ENCODE measurements around the gene KNSTRN.

Gene KNSTRN

DNA sequence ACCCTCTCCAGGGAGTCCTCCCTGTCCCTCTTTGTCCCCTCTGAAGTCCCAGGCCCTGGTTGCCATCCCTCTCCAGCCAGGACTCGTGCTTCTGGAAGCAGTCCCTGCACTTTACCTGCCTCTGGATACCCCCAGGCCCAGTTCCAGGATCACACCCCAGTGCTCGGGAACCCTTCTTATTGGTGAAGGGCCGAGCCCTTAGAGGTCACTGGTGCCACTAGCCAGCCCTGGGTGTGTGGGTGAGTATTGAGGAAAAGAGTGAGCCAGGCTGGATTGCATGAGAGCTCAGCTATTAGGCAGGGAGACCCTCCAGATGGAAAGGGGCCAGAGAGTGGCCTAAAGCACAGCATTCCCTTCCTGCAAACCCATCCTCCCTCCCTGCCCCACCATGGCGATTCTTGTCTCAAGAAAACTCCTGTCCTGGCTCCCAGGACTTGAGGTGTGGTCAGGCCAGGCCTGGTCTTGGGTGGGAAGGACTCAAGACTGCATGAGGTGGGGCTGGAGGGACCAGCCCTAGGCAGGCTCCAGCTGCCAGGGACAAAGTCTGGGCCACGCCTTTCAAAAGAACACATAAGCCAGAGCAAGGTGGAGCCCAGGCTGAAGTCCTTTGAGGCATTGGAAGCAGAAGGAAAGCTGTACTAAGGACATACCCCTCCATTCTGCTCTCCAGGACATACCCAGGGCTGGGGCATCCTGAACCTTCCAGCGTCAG, 36.5 kb upstream of the KNSTRN start:
- no peak for DNase-seq

GRCh38 chr15:40346579-40347558, 35.7 kb upstream of the KNSTRN start:
- DNase-seq, result no peak

- no peak for DNase-seq
Observed at GRCh38 chr15:40347559-40348473, 34.7 kb upstream of the KNSTRN start.

GRCh38 chr15:40348474-40348870, 34.0 kb upstream of the KNSTRN start:
- no peak for DNase-seq

DNA sequence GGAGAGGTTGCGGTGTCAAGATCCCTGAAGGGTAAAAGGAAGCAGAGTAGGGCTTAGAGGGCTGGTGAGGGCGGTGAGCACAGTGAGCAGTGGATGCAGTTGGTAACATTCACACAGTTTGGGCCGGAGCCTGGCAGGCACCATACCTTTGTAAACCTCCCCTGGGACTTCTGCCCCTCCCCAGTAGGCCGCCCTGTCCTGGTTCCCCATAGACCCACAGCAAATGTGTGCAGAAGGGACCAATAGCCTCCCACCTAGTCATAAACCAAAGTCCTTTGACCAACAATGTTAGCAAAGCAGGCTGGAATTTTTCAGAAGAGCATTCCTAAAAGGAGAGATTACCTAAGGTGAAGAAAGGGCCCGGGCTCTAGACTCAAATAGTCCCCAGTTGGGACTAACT, 33.4 kb upstream of the KNSTRN start:
- DNase-seq, result no peak

DNA sequence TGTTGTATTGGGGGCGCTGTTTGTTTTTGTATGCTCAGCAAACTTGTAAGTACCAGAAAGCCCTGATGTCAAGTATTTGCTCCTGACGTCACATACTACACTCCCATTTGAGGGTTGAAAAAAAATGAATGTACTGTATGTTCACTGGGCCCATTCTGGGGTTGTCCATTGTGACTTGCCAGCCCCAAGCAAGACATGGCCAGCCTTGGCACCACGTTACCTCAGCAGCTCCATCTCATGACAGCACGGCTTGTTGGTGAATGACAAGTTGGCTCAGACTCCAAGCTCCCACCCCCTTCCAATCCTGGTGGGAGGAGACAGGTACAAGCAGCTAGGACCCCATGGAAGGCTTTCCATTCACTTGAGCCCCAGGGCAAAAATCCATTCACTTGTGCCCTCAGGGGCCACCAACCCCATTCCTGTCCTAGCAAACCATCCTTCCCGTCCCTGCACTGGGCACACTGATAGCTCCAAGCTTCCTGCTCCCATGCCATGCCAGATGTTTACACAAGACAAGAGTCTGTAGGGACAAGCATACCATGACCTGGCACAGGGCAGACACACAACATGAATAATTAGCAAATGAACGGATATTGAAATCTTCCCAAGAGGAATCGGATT, 30.1 kb upstream of the KNSTRN start:
- DNase-seq, result no peak

GRCh38 chr15:40353697-40354096, 28.8 kb upstream of the KNSTRN start:
- DNase-seq, result no peak

DNA sequence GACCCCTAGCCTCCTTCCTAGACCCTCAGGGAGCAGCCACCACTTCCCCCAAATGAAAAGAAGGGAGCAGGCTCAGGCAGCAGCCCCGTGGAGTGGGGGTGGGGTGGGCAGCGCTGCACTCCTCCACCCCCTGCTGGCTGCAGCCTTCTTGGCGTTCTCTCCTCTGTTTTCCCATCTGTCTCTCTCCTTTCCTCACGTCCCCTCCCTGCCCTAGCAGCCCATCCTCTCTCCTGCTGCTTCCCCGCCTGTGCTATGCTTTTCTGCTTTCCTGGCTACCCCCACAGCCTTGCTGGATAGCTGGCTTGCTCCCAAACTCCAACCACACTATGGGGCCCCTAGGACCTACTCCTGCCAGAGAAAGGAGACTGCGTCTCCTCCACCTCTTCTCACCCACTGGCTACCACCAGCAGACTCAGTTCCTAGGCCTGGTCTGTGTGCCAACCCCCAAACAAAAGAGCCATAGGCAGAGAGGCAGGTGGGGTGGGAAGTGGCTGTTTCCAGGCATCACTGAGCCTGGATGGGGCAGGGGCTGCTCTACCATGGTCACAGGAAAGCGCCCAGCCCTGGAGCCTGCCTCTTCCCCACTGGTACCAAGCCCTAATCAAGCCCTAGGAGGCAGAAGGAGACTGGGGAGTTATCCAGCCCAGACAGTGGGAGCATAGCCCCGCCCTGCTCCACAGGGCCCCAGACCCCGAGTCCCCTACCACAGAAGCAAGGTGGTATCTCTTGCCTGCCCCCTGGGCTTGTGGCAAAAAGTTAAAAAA, 27.9 kb upstream of the KNSTRN start:
- DNase-seq, result peak; percentile 20 to 33

- DNase-seq, result no peak
Observed at GRCh38 chr15:40355976-40356585, 26.4 kb upstream of the KNSTRN start.

GRCh38 chr15:40357246-40357645, 25.3 kb upstream of the KNSTRN start:
- no peak for DNase-seq

DNA sequence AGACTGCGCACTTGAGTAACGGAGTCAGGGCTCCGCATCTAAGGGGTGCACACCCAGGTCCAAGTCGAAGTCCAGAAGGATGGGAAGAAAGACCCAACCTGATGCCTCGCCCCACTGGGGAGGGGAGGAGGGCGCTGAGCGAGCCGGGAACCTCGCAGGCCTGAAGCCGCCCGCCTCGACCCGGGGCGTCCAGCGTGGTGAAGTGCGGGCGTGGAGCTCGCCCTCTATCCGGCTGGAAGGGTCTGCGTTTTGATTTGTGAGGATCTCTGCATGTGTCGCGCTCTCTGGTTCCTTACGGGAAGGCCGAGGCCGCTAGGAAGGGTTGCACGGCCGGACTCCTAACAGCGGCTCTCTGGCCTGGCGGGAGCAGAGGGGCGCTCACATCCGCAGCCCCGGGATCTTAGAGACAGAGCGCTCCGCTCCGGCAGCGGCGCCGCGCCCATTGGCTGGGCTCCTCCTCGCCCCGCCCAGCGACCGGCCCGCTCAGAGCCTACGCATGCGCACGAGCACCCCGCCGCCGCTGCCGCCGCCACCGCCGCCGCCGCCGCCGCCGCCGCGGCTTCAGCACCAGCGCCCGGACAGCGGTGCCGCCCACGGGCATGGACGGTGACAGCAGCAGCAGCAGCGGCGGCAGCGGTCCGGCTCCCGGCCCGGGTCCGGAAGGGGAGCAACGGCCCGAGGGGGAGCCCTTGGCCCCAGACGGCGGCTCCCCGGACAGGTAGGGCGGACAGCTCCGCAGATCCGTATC, 24.6 kb upstream of the KNSTRN start, which contains the start of gene DISP2:
Gene DISP2 (plus strand): TSS at position 497 of the 748 bp plus-strand sequence. CDS start 103 bp downstream, at position 600.
- peak; percentile 31 to 47 for DNase-seq

DNA sequence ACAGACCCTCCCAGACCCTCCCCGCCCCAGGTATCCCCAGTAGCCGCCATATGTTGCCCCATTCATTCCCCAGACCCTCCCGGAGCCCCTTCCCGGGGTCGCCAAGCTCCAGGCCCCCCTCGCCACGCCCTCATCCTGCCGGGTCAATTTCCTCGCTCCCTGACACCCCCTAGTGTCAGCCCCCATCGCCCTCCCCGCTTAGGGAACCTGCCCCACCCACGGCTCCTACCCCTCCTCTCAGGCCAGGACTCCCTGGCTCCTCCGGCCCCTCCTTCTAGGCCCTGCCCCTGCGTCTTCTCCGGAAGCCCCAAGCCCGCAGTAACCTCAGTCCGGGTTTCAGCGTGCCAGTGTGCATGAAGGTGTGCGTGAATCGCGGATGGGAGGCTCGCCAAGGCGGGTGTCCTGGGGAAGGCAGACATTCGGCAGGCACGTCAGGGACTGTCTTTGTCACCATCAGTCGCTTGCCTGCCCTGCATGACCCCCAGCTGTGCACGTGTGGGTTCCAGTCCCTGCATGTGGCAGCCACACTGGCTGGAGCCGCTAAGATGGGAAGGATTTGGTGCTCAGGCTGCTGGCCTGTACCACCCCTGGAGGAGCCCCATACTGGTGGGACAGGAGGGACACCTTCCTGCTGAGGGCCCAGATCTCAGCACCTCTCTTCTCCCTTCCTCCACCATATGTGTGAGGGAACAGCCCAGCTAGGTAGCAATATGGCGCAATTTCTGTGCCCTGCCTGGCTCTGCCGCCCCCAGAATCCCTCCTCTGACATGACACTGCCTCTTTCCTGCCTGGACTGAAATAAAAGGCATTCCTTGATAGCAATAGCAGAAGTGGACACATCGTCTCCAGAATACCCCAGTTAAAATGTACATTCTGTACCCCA, 23.8 kb upstream of the KNSTRN start:
- no peak for DNase-seq

DNA sequence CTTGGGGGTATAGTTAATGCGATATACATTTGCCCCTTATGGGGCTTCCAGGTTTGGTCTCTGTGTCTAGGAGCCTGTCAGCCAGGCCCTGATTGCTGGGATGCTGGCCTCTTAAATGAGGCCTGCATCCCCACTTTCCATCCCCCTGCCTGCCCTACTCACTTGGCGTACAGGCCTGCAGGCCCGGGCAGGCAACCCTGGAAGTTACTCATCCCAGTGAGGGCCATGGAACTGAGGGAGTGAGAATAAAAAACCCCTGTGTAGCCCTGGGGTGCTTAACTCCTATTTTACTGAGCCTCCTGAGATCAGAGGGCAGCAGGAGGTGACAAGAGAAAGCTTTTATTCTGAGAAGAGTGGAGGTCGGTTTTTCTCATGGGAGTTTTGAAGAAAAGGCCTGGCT, 22.5 kb upstream of the KNSTRN start:
- no peak for DNase-seq

DNA sequence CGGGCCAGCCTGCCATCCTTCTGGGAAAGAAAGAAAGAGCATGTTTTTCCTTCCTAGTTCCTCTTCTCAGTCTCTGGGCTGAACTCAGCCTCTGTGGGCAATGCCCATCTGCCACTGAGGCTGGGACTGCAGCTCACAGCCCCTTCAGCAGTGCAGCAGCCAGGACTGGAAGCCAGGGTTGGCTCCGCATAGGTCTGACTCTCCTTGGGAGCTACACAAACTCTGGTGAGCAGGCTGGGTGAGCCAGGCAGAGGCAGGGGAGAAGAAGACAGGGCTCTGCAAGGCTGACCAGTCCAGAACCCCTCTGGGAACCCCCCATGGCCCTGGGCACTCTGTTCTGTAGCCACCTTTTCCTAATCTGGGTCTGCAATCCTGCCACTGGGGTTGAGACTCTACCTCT, 20.9 kb upstream of the KNSTRN start:
- DNase-seq, result no peak

DNA sequence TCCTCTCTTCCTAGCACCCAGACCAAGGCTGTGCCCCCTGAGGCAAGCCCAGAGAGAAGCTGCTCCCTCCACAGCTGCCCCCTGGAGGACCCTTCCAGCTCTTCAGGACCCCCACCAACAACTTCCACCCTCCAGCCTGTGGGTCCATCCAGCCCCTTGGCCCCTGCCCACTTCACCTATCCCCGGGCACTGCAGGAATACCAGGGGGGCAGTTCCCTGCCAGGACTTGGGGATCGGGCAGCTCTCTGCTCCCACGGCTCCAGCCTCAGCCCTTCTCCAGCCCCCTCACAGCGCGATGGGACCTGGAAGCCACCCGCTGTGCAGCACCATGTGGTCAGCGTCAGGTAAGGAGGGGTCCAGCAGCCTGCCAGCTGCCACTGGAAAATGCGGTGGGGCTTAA, 18.9 kb upstream of the KNSTRN start:
- no peak for DNase-seq

DNA sequence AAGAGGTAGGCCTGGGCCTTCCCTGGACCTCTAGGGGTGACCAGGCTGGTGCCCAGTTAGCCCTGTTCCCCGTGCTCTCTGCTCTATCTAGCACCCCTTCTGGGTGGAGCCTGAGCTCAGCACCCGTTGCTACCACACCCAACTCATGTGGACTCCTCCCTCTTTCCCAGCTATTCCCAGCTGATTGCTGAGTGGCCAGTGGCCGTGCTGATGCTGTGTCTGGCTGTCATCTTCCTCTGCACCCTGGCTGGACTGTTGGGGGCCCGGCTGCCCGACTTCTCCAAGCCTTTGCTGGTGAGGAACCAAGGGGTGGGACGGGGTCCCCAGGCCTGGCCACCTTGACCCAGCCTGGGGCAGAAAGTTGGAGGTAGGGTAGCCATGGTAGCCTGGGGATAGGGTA, 18.3 kb upstream of the KNSTRN start:
- DNase-seq, result no peak

GRCh38 chr15:40365016-40365415, 17.5 kb upstream of the KNSTRN start:
- no peak for DNase-seq

GRCh38 chr15:40365624-40366456, 16.7 kb upstream of the KNSTRN start:
- DNase-seq, result no peak

Data from Kasumi-1 (cell line).